C4-2B (cell line): Measurements from ENCODE around the gene CFAP65.

ENCODE experiments used
- H3K27ac ChIP-seq: fragments of 450-650 bp; 2 replicates; pipeline ENCODE4 v1.5.1; 2017
- ZFX ChIP-seq: fragments of 450-650 bp; IDR thresholded peaks from 2 replicates; pipeline ENCODE4 v1.6.1; 2017
- TF ChIP-seq, protein P1 (sequence below): fragments of 450-650 bp; conservative IDR thresholded peaks from 2 replicates; pipeline ENCODE4 v1.5.1; 2017; ENCODE audit warnings: mild to moderate bottlenecking

The CFAP65 gene

DNA sequence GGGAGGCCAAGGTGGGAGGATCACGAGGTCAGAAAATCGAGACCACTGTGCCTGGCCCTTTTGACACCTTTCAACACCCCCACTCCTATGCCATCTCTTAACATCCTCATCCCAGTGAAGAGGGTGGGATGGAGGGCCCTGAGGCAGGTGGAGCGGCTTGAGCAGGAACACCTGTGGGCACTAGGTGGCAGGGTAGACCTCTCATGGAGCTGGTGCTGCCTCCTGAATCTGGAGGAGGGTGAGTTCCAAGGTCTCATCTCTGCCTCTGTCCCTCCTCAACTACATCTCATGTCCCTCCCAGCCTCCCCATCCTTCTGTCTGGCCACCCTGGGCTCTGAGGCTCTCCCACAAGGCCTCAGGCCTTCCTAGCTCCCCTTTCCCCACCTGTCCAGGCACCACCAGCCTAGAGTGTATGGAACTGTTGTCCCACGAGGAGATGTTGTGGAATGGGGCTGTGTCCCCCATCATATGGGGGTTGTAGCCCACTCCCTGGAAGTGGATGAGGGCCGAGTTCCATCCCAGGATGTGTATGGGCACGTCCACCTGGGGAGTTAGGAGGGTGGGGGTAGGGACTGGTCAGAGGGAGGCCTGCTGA lies 31.1 kb downstream of the CFAP65 start:
- H3K27ac ChIP-seq: no peak overlapping the region
- TF ChIP-seq ZFX: no peak
- TF ChIP-seq, protein P1, sequence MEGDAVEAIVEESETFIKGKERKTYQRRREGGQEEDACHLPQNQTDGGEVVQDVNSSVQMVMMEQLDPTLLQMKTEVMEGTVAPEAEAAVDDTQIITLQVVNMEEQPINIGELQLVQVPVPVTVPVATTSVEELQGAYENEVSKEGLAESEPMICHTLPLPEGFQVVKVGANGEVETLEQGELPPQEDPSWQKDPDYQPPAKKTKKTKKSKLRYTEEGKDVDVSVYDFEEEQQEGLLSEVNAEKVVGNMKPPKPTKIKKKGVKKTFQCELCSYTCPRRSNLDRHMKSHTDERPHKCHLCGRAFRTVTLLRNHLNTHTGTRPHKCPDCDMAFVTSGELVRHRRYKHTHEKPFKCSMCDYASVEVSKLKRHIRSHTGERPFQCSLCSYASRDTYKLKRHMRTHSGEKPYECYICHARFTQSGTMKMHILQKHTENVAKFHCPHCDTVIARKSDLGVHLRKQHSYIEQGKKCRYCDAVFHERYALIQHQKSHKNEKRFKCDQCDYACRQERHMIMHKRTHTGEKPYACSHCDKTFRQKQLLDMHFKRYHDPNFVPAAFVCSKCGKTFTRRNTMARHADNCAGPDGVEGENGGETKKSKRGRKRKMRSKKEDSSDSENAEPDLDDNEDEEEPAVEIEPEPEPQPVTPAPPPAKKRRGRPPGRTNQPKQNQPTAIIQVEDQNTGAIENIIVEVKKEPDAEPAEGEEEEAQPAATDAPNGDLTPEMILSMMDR: peak; percentile 67

DNA sequence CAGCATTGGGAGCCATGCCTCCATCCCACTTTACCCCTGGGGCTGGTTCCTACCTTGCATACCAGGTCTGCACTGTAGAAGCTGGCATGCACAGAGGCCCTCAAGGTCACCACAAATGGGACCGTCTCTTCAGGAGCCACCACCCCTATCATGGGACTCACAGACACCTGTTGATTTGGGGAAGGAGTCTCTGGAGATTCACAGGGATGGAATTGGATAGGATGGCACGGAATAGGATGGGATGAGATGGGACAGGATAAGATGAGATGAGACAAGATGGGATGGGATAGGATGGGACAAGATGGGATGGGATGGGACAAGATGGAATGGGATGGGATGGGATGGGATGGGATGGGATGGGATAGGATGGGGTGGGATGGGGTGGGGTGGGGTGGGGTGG lies 32.0 kb downstream of the CFAP65 start:
- TF ChIP-seq, protein P1: no peak
- TF ChIP-seq ZFX: no peak
- H3K27ac ChIP-seq: no peak overlapping the region

DNA sequence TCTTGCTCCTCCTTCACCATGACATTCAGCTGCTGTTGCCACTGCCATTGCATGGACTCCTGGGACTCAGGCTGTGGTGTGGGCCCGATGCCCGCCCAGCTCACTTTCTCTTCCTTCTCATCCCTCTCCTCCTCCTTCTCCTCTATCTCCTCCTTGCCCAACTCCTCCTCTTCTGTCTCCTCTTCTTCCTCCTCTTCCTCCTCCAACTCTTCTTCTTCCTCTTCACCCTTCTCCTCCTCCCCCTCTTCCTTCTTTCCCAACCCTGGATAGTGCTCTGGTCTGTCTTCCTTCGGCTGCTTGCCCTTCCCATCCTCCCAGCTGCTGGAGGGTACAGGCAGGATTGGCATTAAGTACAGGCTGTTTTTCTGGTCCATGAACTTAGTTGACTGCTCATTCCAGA lies 37.3 kb downstream of the CFAP65 start:
- no peak overlapping the region for H3K27ac ChIP-seq
- TF ChIP-seq, protein P1: no peak
- TF ChIP-seq ZFX: no peak

DNA sequence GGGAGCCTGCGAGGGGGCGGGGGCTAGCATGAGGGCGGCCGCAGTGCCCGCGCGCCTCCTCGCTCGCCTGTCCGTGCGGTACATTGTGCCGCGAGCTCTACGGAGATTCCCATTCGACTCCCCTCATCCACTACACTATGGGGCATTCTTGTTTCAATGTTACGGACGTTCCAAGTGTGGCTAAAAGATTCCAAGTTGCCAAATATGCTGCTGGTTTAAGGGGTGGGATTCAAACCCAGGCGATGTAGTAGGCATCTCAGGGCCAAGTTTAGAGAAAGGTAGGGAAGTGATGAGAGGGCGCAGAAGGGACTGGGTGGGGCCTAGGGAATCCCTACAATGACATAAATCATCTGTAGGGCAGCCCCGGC lies 38.1 kb downstream of the CFAP65 start:
- H3K27ac ChIP-seq: no peak overlapping the region
- TF ChIP-seq ZFX: no peak
- TF ChIP-seq, protein P1: no peak

DNA sequence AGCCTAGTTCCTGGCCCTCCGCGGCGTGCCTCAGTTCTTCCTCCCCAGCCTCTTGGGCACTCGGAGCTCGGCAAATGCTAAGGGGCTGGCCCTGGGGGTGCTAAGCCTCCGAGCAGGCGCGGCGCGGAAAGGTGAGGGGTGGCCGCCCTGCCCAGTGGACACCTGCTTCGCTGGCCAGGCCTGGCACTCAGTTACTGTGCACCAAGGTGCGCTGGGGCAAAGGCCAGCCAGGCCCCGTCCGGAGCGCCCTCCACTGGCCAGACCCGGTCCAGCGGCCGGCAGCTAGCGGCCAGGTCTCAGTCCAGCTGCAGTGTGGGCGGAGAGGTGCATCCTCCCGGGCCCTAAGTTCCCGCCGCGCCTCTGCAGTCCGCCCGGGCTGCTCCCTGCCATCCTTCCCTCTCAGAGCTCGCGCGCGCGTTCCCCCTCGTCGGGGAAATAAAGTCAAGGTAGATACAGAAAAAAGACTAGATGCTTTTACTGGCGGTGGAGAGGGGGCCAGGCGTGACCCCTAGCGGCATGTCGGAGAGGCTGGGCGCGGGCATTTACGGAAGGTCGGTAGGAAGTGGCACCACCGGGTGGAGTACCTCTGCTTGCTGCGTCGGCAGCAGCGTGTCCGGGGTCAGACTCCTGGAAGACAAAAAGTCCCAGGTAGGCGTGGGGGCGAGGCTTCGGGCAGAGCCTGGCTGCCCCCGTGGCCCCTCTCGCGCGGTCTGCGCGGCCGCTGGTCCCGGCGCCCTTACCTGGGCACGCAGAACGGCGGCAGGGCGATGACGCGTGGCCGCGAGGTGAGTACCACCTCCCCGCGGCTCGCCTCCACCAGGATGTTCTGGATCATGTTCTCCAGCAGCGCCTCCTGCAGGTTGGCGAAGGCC lies 38.7 kb downstream of the CFAP65 start:
- TF ChIP-seq ZFX: no peak
- TF ChIP-seq, protein P1: peak; percentile 88
- peak overlapping the region; percentile 64 for H3K27ac ChIP-seq

DNA sequence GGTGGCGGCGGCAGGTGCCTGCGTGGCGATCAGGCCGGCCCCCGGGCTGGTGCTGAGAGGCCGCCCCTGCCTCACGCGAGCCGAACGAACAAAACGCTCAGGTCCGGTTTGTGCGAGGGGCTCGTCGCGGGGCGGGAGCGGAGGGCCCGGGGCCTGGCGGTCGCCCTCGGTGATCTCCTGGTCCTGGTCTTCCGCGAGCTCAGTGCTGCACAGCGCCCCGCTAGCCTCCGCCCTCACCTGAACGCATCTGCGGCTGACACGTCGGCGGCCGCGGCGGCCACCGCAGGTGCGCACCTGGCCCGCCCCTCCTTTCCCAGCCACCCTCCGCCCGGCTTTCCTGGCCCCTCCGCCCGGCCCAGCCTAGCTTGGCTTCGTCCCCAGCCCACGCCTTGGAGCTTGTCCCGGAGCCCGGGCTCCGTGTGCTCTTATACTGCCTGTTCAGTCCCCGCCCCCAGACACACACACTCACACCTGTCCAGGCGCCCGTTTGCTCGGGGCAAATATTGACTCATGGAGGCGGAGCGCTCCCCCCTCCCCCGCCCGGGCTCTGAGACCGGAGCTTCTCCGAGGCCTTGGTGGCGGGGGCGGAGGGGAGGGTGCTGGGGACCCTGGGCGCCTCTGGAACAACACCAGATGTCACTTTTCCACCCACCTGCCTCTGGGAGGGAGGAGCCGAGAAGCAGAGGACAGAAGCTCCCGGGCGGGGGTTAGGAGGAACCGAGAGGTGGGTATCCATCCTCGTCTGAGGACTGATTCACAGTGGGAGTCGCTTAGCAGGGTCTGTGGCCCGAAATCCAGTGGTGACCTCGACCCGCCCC lies 39.5 kb downstream of the CFAP65 start:
- TF ChIP-seq ZFX: no peak
- TF ChIP-seq, protein P1: no peak
- peak overlapping the region; percentile 64 for H3K27ac ChIP-seq
